Fibroblast of peridontal ligament (primary cell): ENCODE measurements around the gene TOGARAM1.

Experiments
- DNase-seq: peaks from one replicate; pipeline ENCODE4 v3.0.0-alpha.2; 2010; ENCODE audit errors: extremely low read depth

The TOGARAM1 gene

DNA sequence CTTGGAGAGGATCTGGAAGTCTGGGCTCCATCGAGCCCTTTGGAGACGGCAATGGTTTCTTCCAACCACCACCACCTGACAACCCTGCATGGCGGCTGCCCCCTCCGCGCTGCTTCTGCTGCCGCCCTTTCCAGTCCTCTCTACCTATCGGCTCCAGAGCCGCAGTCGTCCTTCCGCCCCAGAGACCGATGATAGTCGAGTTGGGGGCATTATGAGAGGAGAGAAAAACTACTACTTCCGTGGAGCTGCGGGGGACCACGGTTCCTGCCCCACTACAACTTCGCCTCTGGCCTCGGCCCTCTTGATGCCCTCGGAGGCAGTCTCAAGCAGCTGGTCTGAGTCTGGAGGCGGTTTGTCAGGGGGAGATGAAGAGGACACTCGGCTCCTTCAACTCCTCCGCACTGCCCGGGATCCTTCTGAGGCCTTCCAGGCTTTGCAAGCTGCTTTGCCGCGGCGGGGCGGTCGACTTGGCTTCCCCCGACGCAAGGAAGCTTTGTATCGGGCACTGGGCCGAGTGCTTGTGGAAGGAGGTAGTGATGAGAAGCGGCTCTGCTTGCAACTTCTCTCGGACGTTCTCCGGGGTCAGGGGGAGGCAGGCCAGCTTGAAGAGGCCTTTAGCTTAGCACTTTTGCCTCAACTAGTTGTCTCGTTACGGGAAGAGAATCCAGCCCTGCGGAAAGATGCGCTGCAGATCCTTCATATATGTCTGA, 499 bp downstream of the TOGARAM1 start:
- DNase-seq: peak; percentile 43

DNA sequence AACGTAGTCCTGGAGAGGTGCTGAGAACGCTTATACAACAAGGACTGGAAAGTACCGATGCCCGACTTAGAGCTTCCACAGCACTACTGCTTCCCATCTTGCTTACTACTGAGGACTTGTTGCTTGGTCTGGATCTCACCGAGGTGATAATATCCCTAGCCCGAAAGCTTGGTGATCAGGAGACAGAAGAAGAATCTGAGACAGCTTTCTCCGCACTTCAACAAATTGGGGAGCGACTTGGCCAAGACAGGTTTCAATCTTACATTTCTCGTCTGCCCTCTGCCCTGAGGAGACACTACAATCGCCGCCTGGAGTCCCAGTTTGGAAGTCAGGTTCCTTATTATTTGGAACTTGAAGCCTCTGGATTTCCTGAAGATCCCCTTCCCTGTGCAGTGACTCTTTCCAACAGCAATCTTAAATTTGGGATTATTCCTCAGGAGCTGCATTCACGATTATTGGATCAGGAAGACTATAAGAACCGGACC, 1.1 kb downstream of the TOGARAM1 start:
- peak; percentile 24 for DNase-seq

DNA sequence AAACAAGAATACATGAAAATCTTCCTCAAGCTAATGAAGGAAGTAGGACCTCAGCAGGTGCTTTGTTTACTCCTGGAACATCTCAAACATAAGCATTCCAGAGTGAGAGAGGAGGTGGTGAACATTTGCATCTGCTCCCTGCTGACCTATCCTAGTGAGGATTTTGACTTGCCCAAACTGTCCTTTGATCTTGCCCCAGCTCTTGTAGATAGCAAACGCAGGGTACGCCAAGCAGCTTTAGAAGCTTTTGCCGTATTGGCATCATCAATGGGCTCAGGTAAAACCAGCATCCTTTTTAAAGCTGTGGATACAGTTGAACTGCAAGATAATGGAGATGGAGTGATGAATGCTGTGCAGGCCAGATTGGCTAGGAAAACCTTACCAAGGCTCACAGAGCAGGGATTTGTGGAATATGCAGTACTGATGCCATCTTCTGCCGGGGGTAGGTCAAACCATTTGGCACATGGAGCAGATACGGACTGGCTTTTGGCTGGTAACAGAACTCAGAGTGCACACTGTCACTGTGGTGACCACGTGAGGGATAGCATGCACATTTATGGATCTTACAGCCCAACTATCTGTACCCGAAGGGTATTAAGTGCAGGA, 1.9 kb downstream of the TOGARAM1 start:
- DNase-seq: peak; percentile 41

DNA sequence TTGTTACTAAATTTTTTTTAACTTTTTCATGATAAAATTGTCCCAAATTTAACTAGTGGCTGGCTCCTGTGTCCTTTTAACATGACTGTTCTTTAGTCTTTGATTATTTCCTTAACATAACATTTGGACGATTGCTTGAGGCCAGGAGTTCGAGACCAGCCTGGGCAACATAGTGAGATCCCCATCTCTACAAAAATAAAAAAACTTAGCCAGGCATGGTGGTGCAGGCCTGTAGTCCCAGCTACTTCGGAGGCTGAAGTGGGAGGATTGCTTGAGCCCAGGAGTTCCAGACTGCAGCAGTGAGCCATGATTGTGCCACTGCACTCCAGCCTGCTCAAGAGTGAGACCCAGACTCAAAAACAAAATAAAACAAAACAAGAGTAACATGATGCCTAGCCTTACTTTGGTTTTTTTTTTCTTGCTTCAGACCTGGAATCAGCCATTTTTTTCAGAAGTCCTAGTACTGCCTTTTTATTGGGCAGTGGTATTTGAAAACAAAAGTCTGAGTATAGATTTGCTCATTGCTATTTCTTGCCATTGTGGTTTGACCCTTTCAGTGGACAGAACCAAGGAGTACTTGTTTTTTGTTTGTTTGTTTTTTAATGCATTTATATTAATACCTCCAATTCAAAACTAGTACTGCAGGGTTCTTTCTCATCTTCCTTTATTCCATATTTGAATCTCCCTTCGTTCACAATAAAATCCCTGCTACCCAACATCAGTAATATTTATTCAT, 4.8 kb downstream of the TOGARAM1 start:
- peak; percentile 32 for DNase-seq

DNA sequence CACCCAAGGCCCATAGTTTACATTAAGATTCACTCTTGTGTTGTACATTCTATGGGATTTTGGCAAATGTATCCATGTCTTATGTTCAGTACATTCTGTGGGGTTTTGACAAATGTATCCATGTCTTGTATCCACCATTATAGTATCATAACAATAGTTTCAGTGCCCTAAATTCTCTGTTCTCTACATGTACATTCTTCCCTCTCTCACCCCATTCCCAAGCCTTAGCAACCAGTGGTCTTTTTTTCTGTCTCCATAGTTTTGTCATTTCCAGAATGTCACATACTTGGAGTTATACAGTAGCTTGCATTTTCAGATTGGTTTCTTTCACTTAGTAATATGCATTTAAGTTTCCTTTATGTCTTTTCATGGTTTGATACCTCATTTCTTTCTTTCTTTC, 6.7 kb downstream of the TOGARAM1 start:
- no peak for DNase-seq

DNA sequence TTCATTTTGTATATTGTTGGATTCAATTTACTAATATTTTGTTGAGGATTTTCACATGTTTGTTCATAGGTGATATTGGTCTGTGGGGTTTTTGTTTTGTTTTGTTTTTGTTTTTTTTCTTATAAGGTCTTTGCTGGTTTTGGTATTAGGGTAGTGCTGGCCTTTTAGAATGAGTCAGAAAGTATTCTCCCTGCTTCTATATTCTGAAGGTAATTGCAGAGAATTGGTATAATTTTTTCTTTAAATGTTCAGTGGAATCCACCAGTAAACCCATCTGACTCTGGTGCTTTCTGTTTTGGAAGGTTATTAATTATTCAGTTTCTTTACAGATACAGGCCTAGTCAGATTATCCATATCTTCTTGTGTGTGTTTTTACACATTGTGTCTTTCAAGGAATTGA, 8.9 kb downstream of the TOGARAM1 start:
- DNase-seq: no peak

DNA sequence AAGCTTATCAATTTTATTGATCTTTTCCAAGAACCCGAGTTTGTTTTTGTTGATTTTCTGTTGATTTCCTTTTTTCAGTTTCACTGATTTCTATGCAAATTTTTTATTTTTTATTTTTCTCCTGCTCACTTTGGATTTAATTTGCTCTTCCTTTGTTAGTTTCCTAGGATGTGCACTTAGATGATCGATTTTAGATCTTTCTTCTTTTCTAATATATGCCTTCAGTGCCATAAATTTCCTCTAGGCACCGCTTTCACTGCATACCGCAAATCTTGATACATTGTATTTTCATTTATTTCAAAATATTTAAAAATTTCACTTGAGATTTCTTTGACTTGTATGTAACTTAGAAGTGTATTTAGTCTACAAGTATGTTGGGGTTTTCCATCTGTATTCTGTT, 9.5 kb downstream of the TOGARAM1 start:
- no peak for DNase-seq

DNA sequence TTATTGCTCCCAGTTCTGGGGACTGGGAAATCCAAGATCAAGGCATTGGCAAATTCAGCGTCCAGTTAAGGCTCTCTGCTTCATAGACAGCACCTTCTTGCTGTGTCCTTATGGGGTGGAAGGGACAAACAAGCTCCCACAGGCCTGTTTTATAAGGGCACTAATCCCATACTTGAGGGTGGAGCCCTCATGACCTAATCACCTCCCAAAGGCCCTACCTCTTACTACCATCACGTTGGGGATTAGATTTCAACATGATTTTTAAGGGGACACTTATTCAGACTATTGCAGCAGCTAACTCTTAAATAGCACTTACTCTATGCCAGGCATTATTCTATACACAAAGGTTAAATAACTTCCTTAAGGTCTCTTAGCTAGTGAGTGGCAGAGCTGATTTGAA, 17.3 kb downstream of the TOGARAM1 start:
- DNase-seq: no peak

DNA sequence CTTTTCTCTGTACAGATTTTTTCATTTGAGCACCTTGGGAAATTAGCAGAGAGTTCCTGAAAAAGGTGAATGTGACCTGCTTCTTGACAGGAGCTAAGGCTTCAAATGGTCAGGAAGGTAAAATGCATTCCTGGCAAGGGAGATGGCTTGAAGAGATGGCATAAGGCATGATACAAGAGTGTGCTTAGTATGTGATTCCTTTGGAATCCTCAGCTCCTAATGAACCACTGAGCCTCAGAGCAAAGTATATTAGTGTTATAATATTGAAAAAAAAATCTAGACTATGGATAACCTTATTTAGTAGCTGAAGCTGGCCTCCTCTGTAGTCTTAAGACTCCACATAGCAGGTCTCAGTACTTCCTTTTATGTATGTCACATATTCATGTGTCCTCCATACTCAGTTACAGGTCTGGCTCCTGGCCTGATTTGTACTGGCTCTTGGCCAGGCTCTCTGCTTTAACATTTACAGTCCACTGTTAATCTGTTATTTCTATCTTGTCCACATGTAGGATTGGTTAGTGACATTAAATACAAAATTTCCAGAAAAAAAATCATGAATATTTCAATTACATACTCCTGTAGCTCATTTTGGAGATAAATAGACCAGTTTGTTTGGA, 17.9 kb downstream of the TOGARAM1 start:
- DNase-seq: peak; percentile 13

DNA sequence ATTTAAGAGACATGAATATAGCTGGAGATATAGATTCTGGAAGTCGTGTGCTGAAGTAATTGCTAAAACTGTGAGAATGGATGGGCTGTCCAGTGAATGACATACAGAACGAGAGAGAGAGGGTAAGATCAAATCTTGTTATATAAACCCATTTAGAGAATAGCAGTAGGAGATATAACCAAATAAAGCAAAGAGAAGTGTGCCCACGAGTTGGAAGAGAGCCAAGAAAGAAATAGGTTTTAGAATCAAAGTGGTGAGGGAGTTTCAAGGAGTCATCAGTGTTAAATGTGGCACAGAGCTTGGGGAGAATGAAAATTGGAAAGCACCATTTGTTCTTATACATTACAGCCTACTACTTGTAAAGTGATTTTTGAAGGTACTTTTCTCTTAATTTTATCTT, 19.2 kb downstream of the TOGARAM1 start:
- DNase-seq: no peak

DNA sequence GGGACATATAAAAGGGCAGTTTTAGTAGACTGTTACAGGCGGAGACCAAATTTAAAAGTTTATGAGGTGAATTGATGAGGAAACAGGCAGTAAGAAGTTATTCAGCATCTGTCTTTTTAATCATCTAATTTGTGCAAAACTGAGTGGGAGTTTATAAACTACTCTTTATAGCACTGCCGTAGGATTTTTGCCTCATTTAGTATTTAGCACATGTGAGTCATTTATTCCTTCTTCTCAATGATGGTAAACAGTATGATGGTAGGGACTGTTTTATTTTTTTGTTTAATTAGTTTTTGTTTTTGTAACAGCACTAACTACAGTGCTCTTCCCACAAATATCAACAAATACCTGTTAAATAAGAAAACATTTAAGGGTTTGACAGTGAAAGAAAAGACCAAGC, 20.6 kb downstream of the TOGARAM1 start:
- no peak for DNase-seq

DNA sequence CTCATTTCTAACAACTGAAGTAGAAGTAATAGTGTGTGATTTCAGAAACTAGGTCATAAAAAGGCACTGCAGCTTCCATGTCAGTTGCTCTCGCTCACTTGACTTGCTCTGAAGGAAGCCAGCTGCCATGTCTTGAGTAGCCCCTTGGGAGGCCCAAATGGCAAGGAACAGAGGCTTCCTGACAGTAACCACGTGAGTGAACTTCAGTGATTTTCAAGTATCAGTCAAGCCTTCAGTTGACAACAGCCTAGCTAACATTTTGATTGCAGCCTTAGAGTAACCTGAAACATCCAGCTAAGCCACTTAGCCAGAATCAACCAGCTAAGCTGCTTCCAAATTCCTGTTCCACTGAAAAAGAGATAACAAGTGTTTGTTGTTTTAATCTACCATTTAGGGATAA, 26.7 kb downstream of the TOGARAM1 start:
- DNase-seq: no peak

DNA sequence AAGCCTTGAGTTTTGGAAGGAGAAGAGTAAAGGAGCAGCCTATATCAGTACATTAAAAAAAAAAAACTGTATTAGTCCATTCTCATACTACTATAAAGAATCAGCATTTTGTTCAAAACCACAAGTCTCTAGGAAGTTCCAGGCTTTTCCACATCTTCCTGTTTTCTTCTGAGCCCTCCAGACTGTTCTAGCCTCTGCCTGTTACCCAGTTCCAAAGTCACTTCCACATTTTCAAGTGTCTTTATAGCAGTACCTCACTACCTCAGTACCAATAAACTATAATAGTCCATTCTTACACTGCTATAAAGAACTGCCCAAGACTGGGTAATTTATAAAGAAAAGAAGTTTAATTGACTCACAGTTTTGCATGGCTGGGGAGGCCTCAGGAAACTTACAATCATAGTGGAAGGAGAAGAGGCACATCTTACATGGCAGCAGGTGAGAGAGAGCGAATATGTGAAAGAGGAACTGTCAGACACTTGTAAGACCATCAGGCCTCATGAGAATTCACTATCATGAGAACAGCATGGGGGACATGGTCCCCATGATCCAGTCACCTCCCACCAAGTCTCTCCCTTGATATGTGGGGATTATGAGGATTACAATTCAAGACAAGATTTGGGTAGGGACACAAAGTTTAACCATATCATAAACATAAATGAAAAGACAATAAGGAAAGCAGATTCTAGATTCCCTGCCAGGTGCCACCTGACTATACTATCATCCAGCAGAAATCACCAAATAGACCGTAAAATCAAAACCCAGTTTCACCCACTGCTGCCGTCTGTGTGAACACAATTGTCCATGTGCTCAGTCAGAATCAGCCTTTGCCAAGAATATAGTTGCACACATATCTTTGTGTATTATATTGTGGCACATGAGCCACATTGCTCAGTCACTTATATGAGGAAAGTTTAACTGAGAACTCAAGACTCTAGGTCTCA, 27.8 kb downstream of the TOGARAM1 start:
- no peak for DNase-seq

DNA sequence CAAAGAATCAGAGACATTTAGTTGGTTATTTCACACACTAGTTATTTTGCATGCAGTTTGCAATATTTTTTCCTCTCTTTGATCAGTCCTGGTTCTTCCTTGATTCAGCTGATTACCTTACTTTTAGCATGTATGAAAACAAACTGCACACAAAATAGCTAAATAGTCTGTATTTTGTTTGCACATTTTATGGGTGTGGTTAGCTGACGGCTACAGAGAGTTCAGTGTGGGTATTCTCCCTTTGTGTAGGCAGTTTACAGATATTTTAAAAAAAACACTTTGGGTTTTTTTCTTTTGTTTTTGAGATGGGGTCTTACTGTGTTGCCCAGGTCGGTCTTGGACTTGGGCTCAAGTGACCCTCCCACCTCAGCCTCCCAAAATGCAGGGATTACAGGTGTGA, 28.5 kb downstream of the TOGARAM1 start:
- DNase-seq: no peak

DNA sequence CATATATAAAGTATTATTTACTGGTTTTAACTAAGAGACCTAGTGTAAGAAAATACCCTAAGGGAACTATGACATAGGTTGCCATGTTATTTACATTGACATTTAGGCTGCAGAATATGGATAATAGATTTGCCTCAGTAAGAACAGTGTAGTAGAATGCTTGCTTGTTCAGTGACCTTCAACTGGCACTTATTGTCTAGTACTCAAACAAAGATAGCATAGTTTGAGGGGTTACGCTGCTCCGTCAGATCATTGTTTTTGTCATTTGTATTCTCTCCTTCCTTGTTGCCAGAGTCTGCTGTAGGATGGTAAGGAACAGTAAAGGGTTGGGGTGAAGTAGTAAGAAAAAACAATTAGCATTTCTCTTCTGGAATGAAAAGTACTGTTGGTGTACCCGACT, 33.2 kb downstream of the TOGARAM1 start:
- DNase-seq: no peak

DNA sequence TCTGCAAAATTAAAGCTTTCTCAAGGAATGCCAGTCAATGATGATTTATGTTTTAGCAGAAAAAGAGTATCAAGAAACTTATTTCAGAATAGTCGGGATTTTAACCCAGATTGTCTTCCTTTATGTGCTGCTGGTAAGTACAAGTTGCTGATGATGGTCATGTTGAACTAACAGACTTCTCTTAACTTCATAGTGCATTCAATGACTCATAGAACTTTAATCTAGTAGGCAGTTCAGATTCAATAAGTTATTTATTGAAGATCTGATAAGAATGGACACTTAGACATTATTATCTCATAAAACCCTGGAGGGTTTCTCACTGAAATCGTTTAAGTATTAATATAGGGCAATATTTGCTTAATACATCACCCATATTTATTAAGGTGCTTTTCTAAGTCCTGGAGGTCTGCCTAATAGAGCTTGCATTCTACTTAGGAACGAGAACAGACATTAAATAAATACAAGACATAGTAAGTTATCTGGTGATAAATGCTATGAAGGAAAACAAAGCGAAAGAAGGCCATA, 33.8 kb downstream of the TOGARAM1 start:
- DNase-seq: no peak

DNA sequence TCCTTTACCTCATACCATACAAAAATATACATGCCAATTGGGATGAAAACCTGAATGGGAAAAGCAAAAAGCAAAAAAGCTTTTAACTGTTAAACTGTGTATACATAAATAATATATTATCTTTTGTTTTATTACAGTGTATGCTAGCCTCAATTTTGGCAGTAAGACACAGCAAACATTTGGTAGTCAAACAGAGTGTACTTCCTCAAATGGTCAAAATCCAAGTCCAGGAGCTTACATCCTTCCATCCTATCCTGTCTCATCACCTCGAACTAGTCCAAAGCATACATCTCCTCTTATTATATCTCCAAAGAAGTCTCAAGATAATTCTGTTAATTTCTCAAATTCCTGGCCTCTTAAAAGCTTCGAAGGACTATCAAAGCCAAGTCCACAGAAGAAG, 41.9 kb downstream of the TOGARAM1 start:
- DNase-seq: no peak

DNA sequence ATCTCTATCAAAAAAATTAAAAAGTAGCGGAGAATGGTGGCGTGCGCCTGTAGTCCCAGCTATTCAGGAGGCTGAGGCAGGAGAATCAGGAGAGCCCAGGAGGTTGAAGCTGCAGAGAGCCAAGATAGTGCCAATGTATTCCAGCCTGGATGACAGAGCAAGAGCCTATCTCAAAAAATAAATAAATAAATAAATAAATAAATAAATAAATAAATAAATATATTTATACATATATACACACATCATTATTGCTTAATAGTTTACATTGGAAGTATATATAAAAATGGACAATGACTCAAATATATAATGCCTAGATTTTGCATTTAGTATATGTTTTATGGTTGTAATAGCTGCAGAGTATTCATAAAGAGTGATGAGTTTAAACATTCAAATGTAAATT, 53.1 kb downstream of the TOGARAM1 start:
- no peak for DNase-seq

DNA sequence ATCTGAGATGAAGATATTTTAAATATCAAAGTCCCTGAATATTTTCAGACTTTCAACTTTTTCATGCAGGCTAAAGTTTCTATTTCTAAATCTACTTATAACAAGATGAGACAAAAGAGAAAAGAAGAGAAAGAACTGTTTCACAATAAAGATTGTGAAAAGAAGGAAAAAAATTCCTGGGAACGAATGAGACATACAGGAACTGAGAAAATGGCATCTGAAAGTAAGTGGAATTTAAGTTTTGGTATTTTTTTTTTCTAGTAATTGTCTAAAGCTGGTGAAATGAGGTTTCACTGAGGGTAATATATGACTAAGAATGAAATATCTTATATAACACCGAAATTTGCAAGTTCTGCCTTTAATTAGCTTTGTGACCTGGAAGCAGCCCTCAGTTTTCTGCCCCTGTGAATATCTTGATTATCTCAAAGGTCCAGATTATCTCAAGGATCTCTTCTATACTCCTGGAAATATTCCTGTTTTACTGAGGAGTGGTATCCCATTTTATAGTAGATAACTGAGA, 66.2 kb downstream of the TOGARAM1 start:
- no peak for DNase-seq

DNA sequence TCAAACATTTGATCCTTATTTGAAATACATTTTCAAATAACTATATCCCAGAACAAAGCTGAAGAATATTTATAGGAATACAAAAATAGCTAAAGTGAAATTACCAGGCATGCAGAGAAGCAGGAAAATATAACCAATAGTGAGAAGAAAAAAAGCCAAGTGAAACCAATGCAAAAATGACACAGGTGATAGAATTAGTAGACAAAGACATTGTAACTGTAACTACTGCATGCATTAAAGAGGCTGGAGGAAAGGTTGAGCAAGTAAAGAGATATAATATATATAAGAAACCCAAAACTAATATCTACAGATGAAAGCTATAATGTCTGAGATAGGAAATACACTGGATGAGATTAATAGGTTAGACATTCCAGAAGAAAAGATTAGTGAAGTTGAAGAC, 72.7 kb downstream of the TOGARAM1 start:
- no peak for DNase-seq

DNA sequence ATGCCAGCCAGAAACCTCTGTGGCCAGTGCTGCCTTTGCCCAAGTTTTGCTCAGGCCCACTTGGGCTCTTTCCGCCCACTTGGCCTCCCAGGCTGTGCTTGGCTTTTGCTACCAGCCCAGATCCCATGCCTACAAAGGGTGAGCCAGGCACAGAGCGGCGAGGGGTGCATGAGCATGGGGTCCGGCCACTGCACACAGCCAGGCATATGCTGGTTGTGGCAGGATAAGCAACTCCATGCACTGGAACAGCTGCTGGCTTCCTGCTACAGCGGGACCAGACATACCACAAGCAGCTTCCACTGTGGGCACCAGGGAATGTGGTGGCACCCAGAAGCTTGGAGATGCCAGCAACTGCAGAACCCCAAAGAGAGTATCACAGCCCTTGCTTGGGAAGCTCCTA, 76.3 kb downstream of the TOGARAM1 start:
- DNase-seq: no peak
